K562 (cell line): Measurements from ENCODE around the gene PRMT5. TPM values are rescaled to one million over a fixed set of nuclear protein-coding genes. Genes with fewer than 3 reads are reported as not detected.
A peak's percentile ranks its signal among the peaks of the same experiment; 100 is the strongest.

ENCODE experiments used
- BCOR ChIP-seq: fragments of 450-650 bp; IDR thresholded peaks from 2 replicates; pipeline ENCODE4 v1.6.1; 2016
- BDP1 ChIP-seq: IDR thresholded peaks from 3 replicates; pipeline ENCODE4 v1.6.1; 2011; ENCODE audit not compliant: insufficient read length, insufficient read depth
- CHCHD3 ChIP-seq: fragments of 250-450 bp; sonication (Bioruptor Pico); IDR thresholded peaks from 2 replicates; pipeline ENCODE4 v2.1.2; 2022; ENCODE audit warnings: mild to moderate bottlenecking
- DIDO1 ChIP-seq: fragments of 450-650 bp; IDR thresholded peaks from 2 replicates; pipeline ENCODE4 v1.6.1; 2016; ENCODE audit warnings: low read depth, missing biosample characterization, missing genetic modification characterization
- DNMT1 ChIP-seq: fragments of 450-650 bp; IDR thresholded peaks from 2 replicates; pipeline ENCODE4 v1.6.1; 2016; ENCODE audit warnings: antibody characterized with exemption, mild to moderate bottlenecking
- DPF2 ChIP-seq: fragments of 450-650 bp; IDR thresholded peaks from 2 replicates; pipeline ENCODE4 v1.6.1; 2016
- ETV5 ChIP-seq: sonication (generic); formaldehyde crosslinking; IDR thresholded peaks from 2 replicates; pipeline ENCODE4 v1.4.0; 2020; ENCODE audit warnings: low read depth, mild to moderate bottlenecking, missing genetic modification reagents
- EWSR1 ChIP-seq: fragments of 450-650 bp; IDR thresholded peaks from 2 replicates; pipeline ENCODE4 v1.6.1; 2018; ENCODE audit warnings: borderline replicate concordance, mild to moderate bottlenecking, low read depth, moderate library complexity; ENCODE audit not compliant: partially characterized antibody
- HDGF ChIP-seq: fragments of 450-650 bp; IDR thresholded peaks from 2 replicates; pipeline ENCODE4 v1.6.1; 2016
- HES1 ChIP-seq: fragments of 450-650 bp; IDR thresholded peaks from 2 replicates; pipeline ENCODE4 v1.6.1; 2016; ENCODE audit warnings: low read depth, mild to moderate bottlenecking, moderate library complexity
- HIVEP1 ChIP-seq: fragments of 250-450 bp; sonication (Bioruptor Pico); IDR thresholded peaks from 2 replicates; pipeline ENCODE4 v1.4.0; 2020; ENCODE audit warnings: mild to moderate bottlenecking
- HMGN3 ChIP-seq: IDR thresholded peaks from 2 replicates; pipeline ENCODE4 v1.6.1; 2011; ENCODE audit warnings: borderline replicate concordance, low read depth, mild to moderate bottlenecking, mixed read lengths, low read length; ENCODE audit not compliant: insufficient read length; ENCODE audit errors: extremely low read depth
- RBM15 ChIP-seq: fragments of 200-400 bp; formaldehyde crosslinking; IDR thresholded peaks from 2 replicates; pipeline ENCODE4 v1.6.1; 2018; ENCODE audit warnings: mild to moderate bottlenecking, low read length, moderate library complexity; ENCODE audit not compliant: insufficient read depth
- SETDB1 ChIP-seq: IDR thresholded peaks from one replicate; pipeline ENCODE4 v1.6.1; 2012; ENCODE audit warnings: low read length, control low read depth, inconsistent platforms
- SIN3A ChIP-seq, 2 experiments: fragments of 150-350 bp in 1 of 2; IDR thresholded peaks; 2 replicates each; pipeline ENCODE4 v1.6.1; 2011 to 2016; ENCODE audit warnings: borderline replicate concordance in 2 of 2, low read depth in 2 of 2, low read length in 2 of 2, mild to moderate bottlenecking in 2 of 2, moderate library complexity in 2 of 2; ENCODE audit not compliant: control insufficient read depth in 1 of 2
- SMAD4 ChIP-seq: fragments of 250-450 bp; sonication (Bioruptor Pico); conservative IDR thresholded peaks from 2 replicates; pipeline ENCODE4 v1.8.0; 2021; ENCODE audit warnings: inconsistent platforms, mild to moderate bottlenecking, moderate library complexity
- TAL1 ChIP-seq: fragments of 450-650 bp; IDR thresholded peaks from 2 replicates; pipeline ENCODE4 v1.6.1; 2016; ENCODE audit warnings: mild to moderate bottlenecking
- ZFP1 ChIP-seq: fragments of 450-650 bp; formaldehyde crosslinking; IDR thresholded peaks from 2 replicates; pipeline ENCODE4 v1.4.0; 2020; ENCODE audit warnings: mild to moderate bottlenecking, mixed read lengths
- ZNF24 ChIP-seq: fragments of 450-650 bp; IDR thresholded peaks from 2 replicates; pipeline ENCODE4 v1.6.1; 2016
- polyA plus RNA-seq, 8 experiments: library from polyadenylated mRNA; depleted of rRNA in 4 of 8; stranded (reverse) in 5 of 8; unstranded in 3 of 8; fragments of >200 nt; fragmentation: Nextera tagmentation in 2 of 8; fragmentation: Illumina TruSeq in 1 of 8; extraction: Ambion mirVana in 2 of 8; extraction: Trizol in 1 of 8; gene quantifications; 2 replicates each; pipeline versions ENCODE4 v1.2.1 to v1.2.3, GENCODE V29; 2011 to 2014; ENCODE audit warnings: inconsistent platforms in 1 of 8, missing spikeins in 1 of 8
- total RNA-seq, 7 experiments: library from RNA; depleted of rRNA in 6 of 7; stranded (reverse); fragments of >200 nt in 6 of 7; fragmentation: Illumina TruSeq in 2 of 7; extraction: Trizol in 2 of 7; gene quantifications; 2 replicates each; pipeline versions ENCODE4 v1.2.1 to v1.2.3, GENCODE V29; 2011 to 2021; ENCODE audit warnings: low replicate concordance in 1 of 7
- TF ChIP-seq, protein P1 (sequence below): fragments of 450-650 bp; formaldehyde crosslinking; IDR thresholded peaks from 2 replicates; pipeline ENCODE4 v1.4.0; 2022; ENCODE audit warnings: mild to moderate bottlenecking, moderate library complexity
- TF ChIP-seq, protein P2 (sequence below): fragments of 450-650 bp; conservative IDR thresholded peaks from 2 replicates; pipeline ENCODE4 v1.6.1; 2016; ENCODE audit warnings: missing genetic modification characterization, low read depth, mild to moderate bottlenecking, missing compliant biosample characterization, moderate library complexity
- TF ChIP-seq, protein P3 (sequence below): fragments of 450-650 bp; formaldehyde crosslinking; IDR thresholded peaks from 2 replicates; pipeline ENCODE4 v1.4.0; 2020; ENCODE audit warnings: mild to moderate bottlenecking, mixed read lengths

Gene PRMT5
- total and polyA plus RNA-seq, 9 of the 15 experiments (the other 6 are each of a cell fraction or from before 2014, with no cell fraction given) = 114 to 552 (median 222) TPM

GRCh38 chr14:22929104-22929960 lies at the start of gene PRMT5 (continued):
- TF ChIP-seq BCOR (no peak), CHCHD3 (no peak), HDGF (no peak), SETDB1 (no peak), EWSR1 (no peak), SMAD4 (CRISPR knock-in tag) (peak; percentile 15), BDP1 (peak; percentile 90), HMGN3 (no peak), DNMT1 (no peak), DIDO1 (tag) (no peak), TAL1 (no peak), SIN3A (IDR thresholded peaks at IDR 0.05; ENCODE audit: borderline replicate concordance in 2 of 2, control insufficient read depth in 1 of 2, low read depth in 2 of 2, low read length in 2 of 2) (peak; percentile 38 to 72; a peak in 2 of 4 replicates), DPF2 (no peak), ZFP1 (no peak), HIVEP1 (CRISPR knock-in tag) (no peak), ETV5 (CRISPR knock-in tag) (no peak; the same call in 1 of the 2 replicates), ZNF24 (0 out of 2 replicates have a peak, but pooled peaks have one; percentile 22), RBM15 (no peak), HES1 (0 out of 2 replicates have a peak, but pooled peaks have one; percentile 28)
- TF ChIP-seq, protein P1, sequence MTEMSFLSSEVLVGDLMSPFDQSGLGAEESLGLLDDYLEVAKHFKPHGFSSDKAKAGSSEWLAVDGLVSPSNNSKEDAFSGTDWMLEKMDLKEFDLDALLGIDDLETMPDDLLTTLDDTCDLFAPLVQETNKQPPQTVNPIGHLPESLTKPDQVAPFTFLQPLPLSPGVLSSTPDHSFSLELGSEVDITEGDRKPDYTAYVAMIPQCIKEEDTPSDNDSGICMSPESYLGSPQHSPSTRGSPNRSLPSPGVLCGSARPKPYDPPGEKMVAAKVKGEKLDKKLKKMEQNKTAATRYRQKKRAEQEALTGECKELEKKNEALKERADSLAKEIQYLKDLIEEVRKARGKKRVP (CRISPR knock-in tag) = peak; percentile 27; the same call in 1 of the 2 replicates
- TF ChIP-seq, protein P2, sequence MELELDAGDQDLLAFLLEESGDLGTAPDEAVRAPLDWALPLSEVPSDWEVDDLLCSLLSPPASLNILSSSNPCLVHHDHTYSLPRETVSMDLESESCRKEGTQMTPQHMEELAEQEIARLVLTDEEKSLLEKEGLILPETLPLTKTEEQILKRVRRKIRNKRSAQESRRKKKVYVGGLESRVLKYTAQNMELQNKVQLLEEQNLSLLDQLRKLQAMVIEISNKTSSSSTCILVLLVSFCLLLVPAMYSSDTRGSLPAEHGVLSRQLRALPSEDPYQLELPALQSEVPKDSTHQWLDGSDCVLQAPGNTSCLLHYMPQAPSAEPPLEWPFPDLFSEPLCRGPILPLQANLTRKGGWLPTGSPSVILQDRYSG = no peak
- TF ChIP-seq, protein P3, sequence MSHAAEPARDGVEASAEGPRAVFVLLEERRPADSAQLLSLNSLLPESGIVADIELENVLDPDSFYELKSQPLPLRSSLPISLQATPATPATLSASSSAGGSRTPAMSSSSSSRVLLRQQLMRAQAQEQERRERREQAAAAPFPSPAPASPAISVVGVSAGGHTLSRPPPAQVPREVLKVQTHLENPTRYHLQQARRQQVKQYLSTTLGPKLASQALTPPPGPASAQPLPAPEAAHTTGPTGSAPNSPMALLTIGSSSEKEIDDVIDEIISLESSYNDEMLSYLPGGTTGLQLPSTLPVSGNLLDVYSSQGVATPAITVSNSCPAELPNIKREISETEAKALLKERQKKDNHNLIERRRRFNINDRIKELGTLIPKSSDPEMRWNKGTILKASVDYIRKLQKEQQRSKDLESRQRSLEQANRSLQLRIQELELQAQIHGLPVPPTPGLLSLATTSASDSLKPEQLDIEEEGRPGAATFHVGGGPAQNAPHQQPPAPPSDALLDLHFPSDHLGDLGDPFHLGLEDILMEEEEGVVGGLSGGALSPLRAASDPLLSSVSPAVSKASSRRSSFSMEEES (CRISPR knock-in tag) = no peak
